ENCODE results near the gene KIAA1143. TPM values are rescaled to one million over a fixed set of nuclear protein-coding genes. Genes with fewer than 3 reads are reported as not detected.
A peak's percentile ranks its signal among the peaks of the same experiment; 100 is the strongest.

The KIAA1143 gene
- 29.0 and 29.8 TPM in 2 replicates for total RNA-seq (2022)
- Bru-seq, nascent RNA = percentile 82 among the genes with signal in this experiment
- BruChase-seq, experiment 1, labeled RNA remaining after a 2-hour chase = percentile 89 among the genes with signal in this experiment
- percentile 95 among the genes with signal in this experiment for BruChase-seq, experiment 2, labeled RNA remaining after a 6-hour chase
- long read RNA-seq, full-length matches to known transcripts = 17 of 27 reads
- long read RNA-seq, partial matches to known transcripts = 2 of 27 reads
- long read RNA-seq, other reads (novel, unspliced or antisense) = 8 of 27 reads

GRCh38 chr3:44761424-44762169 is at the start of gene KIAA1143, which contains the start of gene KIF15:
Gene KIAA1143 (minus strand): TSS chr3:44761619. CDS start chr3:44761602, 17 bp downstream.
Gene KIF15 (plus strand): TSS chr3:44761794. CDS start chr3:44761866, 72 bp downstream.
- Histone ChIP-seq H3K27me3 (replicated peaks; ENCODE audit: control insufficient read depth, insufficient read depth, low read length) (no peaks in the 10 kb centered on the region), H3K36me3 (ENCODE audit: control insufficient read depth, insufficient read depth, low read length) (peaks cover 3% of the 10 kb centered on the region), H3K4me1 (no peaks in the 10 kb centered on the region; the same call in 1 of the 2 replicates), H3K9me3 (peaks cover 8% of the 10 kb centered on the region; the same call in 1 of the 2 replicates), H3K4me3 (ENCODE audit: low read depth, low read length) (peak within 1 kb of the TSS; percentile 75)
- no peaks in the 10 kb centered on the region for H3K27me3 Mint-ChIP-seq (ENCODE audit: insufficient read depth, unreplicated experiment)
- TF ChIP-seq CTCF (IDR thresholded peaks at IDR 0.05; ENCODE audit: insufficient read depth in 1 of 2, low read depth in 1 of 2, low read length in 1 of 2, severe bottlenecking in 1 of 2, unreplicated experiment in 1 of 2) = no peak
- intact Hi-C loops (cut with micrococcal nuclease; ENCODE audit: unreplicated experiment) = loop anchor here (1.0 kb wide), 1 partner anchor 32 kb away; the partner anchor contains the start of gene ZNF501
- H3K4me3 Mint-ChIP-seq (ENCODE audit: unreplicated experiment) = peak within 1 kb of the TSS; percentile 93
- DNase-seq = peak; percentile 95 to 96
- H3K9me3 Mint-ChIP-seq (ENCODE audit: unreplicated experiment) = peaks cover 21% of the 10 kb centered on the region
- peaks cover 34% of the 10 kb centered on the region for H3K36me3 Mint-ChIP-seq (ENCODE audit: insufficient read depth, unreplicated experiment)
- BruUV-seq (replicated peaks) = TSS peak; percentile 72
- no peaks in the 10 kb centered on the region for H3K4me1 Mint-ChIP-seq (ENCODE audit: low read depth, unreplicated experiment)
- peak within 1 kb of the TSS; percentile 94 for H3K27ac Mint-ChIP-seq (ENCODE audit: unreplicated experiment)
- ChIA-PET POLR2A (interaction anchor here (0.6 to 1.2 kb wide), 4 partner anchors 15 to 424 kb away, joined by 3 to 5 read pairs (median 4); partner anchors contain the start of gene TCAIM), CTCF (interaction anchor here (0.6 to 0.7 kb wide), 2 partner anchors 75 to 761 kb away, joined by 3 to 4 read pairs; no protein-coding TSS in a partner anchor)

GRCh38 chr3:44805960-44806359 is 44.5 kb upstream of the KIAA1143 start:
- POLR2A ChIA-PET = no interaction called here
- intact Hi-C loops (cut with micrococcal nuclease; ENCODE audit: unreplicated experiment) = no loop called here
- H3K9me3 ChIP-seq = no peaks in the 10 kb centered on the region
- H3K4me3 Mint-ChIP-seq (ENCODE audit: unreplicated experiment) = no peak overlapping the region
- no peaks in the 10 kb centered on the region for H3K4me1 ChIP-seq
- TF ChIP-seq CTCF (IDR thresholded peaks at IDR 0.05; ENCODE audit: insufficient read depth in 1 of 2, low read depth in 1 of 2, low read length in 1 of 2, severe bottlenecking in 1 of 2, unreplicated experiment in 1 of 2) = no peak
- H3K36me3 ChIP-seq (ENCODE audit: control insufficient read depth, insufficient read depth, low read length) = no peaks in the 10 kb centered on the region; the same call in 1 of the 2 replicates
- no peak overlapping the region for H3K27ac Mint-ChIP-seq (ENCODE audit: unreplicated experiment)
- DNase-seq = no peak
- H3K36me3 Mint-ChIP-seq (ENCODE audit: insufficient read depth, unreplicated experiment) = peaks cover 33% of the 10 kb centered on the region
- no peaks in the 10 kb centered on the region for H3K27me3 ChIP-seq (replicated peaks; ENCODE audit: control insufficient read depth, insufficient read depth, low read length)
- no peak overlapping the region for H3K4me3 ChIP-seq (ENCODE audit: low read depth, low read length)
- CTCF ChIA-PET = no interaction called here
- H3K9me3 Mint-ChIP-seq (ENCODE audit: unreplicated experiment) = no peaks in the 10 kb centered on the region
- no TSS peak for BruUV-seq (replicated peaks)
- H3K4me1 Mint-ChIP-seq (ENCODE audit: low read depth, unreplicated experiment) = no peaks in the 10 kb centered on the region
- no peaks in the 10 kb centered on the region for H3K27me3 Mint-ChIP-seq (ENCODE audit: insufficient read depth, unreplicated experiment)

- TF ChIP-seq CTCF (IDR thresholded peaks at IDR 0.05; ENCODE audit: insufficient read depth in 1 of 2, low read depth in 1 of 2, low read length in 1 of 2, severe bottlenecking in 1 of 2, unreplicated experiment in 1 of 2) = no peak
- no TSS peak for BruUV-seq (replicated peaks)
- Mint-ChIP-seq H3K36me3 (ENCODE audit: insufficient read depth, unreplicated experiment) (peaks cover 25% of the 10 kb centered on the region), H3K27me3 (ENCODE audit: insufficient read depth, unreplicated experiment) (no peaks in the 10 kb centered on the region), H3K27ac (ENCODE audit: unreplicated experiment) (no peak overlapping the region), H3K9me3 (ENCODE audit: unreplicated experiment) (no peaks in the 10 kb centered on the region), H3K4me3 (ENCODE audit: unreplicated experiment) (no peak overlapping the region), H3K4me1 (ENCODE audit: low read depth, unreplicated experiment) (no peaks in the 10 kb centered on the region)
- no peaks in the 10 kb centered on the region for H3K4me1 ChIP-seq
- no peak for DNase-seq
- H3K27me3 ChIP-seq (replicated peaks; ENCODE audit: control insufficient read depth, insufficient read depth, low read length) = no peaks in the 10 kb centered on the region
- H3K4me3 ChIP-seq (ENCODE audit: low read depth, low read length) = no peak overlapping the region
- no peaks in the 10 kb centered on the region for H3K36me3 ChIP-seq (ENCODE audit: control insufficient read depth, insufficient read depth, low read length)
- intact Hi-C loops (cut with micrococcal nuclease; ENCODE audit: unreplicated experiment) = no loop called here
- POLR2A ChIA-PET = no interaction called here
- CTCF ChIA-PET = interaction anchor here (0.6 kb wide), 1 partner anchor 183 kb away, joined by 5 read pairs; no protein-coding TSS in a partner anchor
- no peaks in the 10 kb centered on the region for H3K9me3 ChIP-seq
Observed at GRCh38 chr3:44803298-44803697, 41.9 kb upstream of the KIAA1143 start.

All from Caco-2 (cell line).